Measurements from ENCODE around the gene MPP2.

- TF ChIP-seq EZH2phosphoT487 (IDR thresholded peaks at IDR 0.05; ENCODE audit: borderline replicate concordance, low read length) (no peak), CTCF (IDR thresholded peaks at IDR 0.05; ENCODE audit: low read depth, low read length, poor library complexity, severe bottlenecking) (no peak)
Measured at GRCh38 chr17:43861960-43862359, 45.4 kb downstream of the MPP2 start.
